OCI-LY7 (cell line): Measurements from ENCODE around the gene PTDSS2. TPM values are rescaled to one million over a fixed set of nuclear protein-coding genes. Genes with fewer than 3 reads are reported as not detected.

ENCODE experiments used
- BruUV-seq: library from RNA; stranded (reverse); fragments of 400-500 nt; replicated peaks from 2 replicates; lab custom pipeline; 2021; lab: Mats Ljungman, UMichigan
- CTCF ChIA-PET: fragments of 300-600 bp; sonication (Branson Sonifier 250); formaldehyde crosslinking; loops from one replicate; lab custom pipeline; 2022; ENCODE audit warnings: antibody characterized with exemption; ENCODE audit not compliant: unreplicated experiment; lab: Charles Lee
- POLR2A ChIA-PET: fragments of 300-600 bp; sonication (Branson Sonifier 250); formaldehyde crosslinking; loops from one replicate; lab custom pipeline; 2022; ENCODE audit warnings: antibody characterized with exemption; lab: Charles Lee
- DNase-seq: peaks from one replicate; pipeline ENCODE4 v3.0.0-alpha.2; 2015; ENCODE audit warnings: low spot score
- H2AFZ ChIP-seq: fragments of 200-600 bp; sonication (generic), shearing (Covaris generic); 2 replicates; pipeline ENCODE4 v1.6.1; 2014; ENCODE audit warnings: mild to moderate bottlenecking, antibody characterized with exemption, low read length, moderate library complexity
- H3K27ac ChIP-seq: fragments of 200-600 bp; sonication (generic); 2 replicates; pipeline ENCODE4 v1.5.1; 2014; ENCODE audit warnings: mixed run types, low read depth, mild to moderate bottlenecking, moderate library complexity, low read length, inconsistent platforms; ENCODE audit not compliant: poor library complexity, severe bottlenecking
- H3K36me3 ChIP-seq: fragments of 200-600 bp; sonication (generic); 2 replicates; pipeline ENCODE4 v1.6.1; 2014; ENCODE audit warnings: mild to moderate bottlenecking, antibody characterized with exemption, low read length, moderate library complexity, mixed read lengths; ENCODE audit not compliant: insufficient read depth
- H3K4me1 ChIP-seq: fragments of 200-600 bp; sonication (generic); 2 replicates; pipeline ENCODE4 v1.5.1; 2014; ENCODE audit warnings: mild to moderate bottlenecking, low read length; ENCODE audit not compliant: insufficient read depth, poor library complexity, severe bottlenecking
- H3K4me2 ChIP-seq: fragments of 200-600 bp; sonication (generic); 2 replicates; pipeline ENCODE4 v1.6.1; 2014; ENCODE audit warnings: mild to moderate bottlenecking, low read length
- H3K4me3 ChIP-seq: fragments of 200-600 bp; sonication (generic); 2 replicates; pipeline ENCODE4 v1.5.1; 2014; ENCODE audit warnings: mild to moderate bottlenecking, low read depth, low read length; ENCODE audit not compliant: poor library complexity, severe bottlenecking
- H3K79me2 ChIP-seq: fragments of 200-600 bp; sonication (generic); 2 replicates; pipeline ENCODE4 v1.6.1; 2016; ENCODE audit warnings: low read depth, mild to moderate bottlenecking, low read length, moderate library complexity, mixed read lengths; ENCODE audit not compliant: insufficient read depth
- H3K9me2 ChIP-seq: fragments of 200-600 bp; sonication (generic); 2 replicates; pipeline ENCODE4 v1.6.1; 2016; ENCODE audit warnings: mild to moderate bottlenecking, low read length, mixed read lengths; ENCODE audit not compliant: insufficient read depth
- H3K9me3 ChIP-seq: fragments of 200-600 bp; sonication (generic); 2 replicates; pipeline ENCODE4 v1.6.1; 2014; ENCODE audit warnings: mild to moderate bottlenecking, mixed run types, low read length, mixed read lengths
- H4K20me1 ChIP-seq: fragments of 200-600 bp; sonication (generic); 2 replicates; pipeline ENCODE4 v1.6.1; 2014; ENCODE audit warnings: mild to moderate bottlenecking, antibody characterized with exemption, low read length, moderate library complexity, mixed read lengths; ENCODE audit not compliant: insufficient read depth
- EZH2phosphoT487 ChIP-seq: fragments of 200-600 bp; sonication (generic); IDR thresholded peaks from 2 replicates; pipeline ENCODE4 v1.6.1; 2018; ENCODE audit warnings: low read depth, borderline replicate concordance, mild to moderate bottlenecking, mixed run types, antibody characterized with exemption, low read length, moderate library complexity, mixed read lengths
- intact Hi-C: fragments of 100-400 bp; cut with micrococcal nuclease; formaldehyde crosslinking; loops from one replicate; pipeline ENCODE4 v1.10.0; 2022; ENCODE audit not compliant: unreplicated experiment
- total RNA-seq, 2 experiments: library from RNA; depleted of rRNA in 1 of 2; stranded (reverse); fragments of >200 nt in 1 of 2; shearing (Covaris generic) in 1 of 2; gene quantifications; 2 replicates each; pipeline ENCODE4 v1.2.3, GENCODE V29; 2014 to 2022
- TF ChIP-seq, protein P1 (sequence below): fragments of 200-600 bp; sonication (generic); conservative IDR thresholded peaks from 2 replicates; pipeline ENCODE4 v1.5.1; 2014; ENCODE audit warnings: mild to moderate bottlenecking, antibody characterized with exemption, low read length, moderate library complexity, mixed read lengths

PTDSS2 gene
- total RNA-seq, 2 experiments from 2014 or later: 27.8 to 32.7 TPM

GRCh38 chr11:472816-473215 is 22.7 kb downstream of the PTDSS2 start:
- Histone ChIP-seq H2AFZ (no peak overlapping the region), H3K9me2 (no peaks in the 10 kb centered on the region), H3K36me3 (no peaks in the 10 kb centered on the region), H3K4me3 (no peak overlapping the region), H3K9me3 (no peaks in the 10 kb centered on the region), H3K27ac (no peak overlapping the region), H3K4me1 (no peaks in the 10 kb centered on the region), H3K79me2 (no peaks in the 10 kb centered on the region), H4K20me1 (no peaks in the 10 kb centered on the region), H3K4me2 (no peak overlapping the region)
- no TSS peak for BruUV-seq
- POLR2A ChIA-PET: interaction anchor here (0.6 kb wide), 1 partner anchor 445 kb away, joined by 3 read pairs; no protein-coding TSS in a partner anchor
- intact Hi-C loops: no loop called here
- no peak for DNase-seq
- TF ChIP-seq, protein P1, sequence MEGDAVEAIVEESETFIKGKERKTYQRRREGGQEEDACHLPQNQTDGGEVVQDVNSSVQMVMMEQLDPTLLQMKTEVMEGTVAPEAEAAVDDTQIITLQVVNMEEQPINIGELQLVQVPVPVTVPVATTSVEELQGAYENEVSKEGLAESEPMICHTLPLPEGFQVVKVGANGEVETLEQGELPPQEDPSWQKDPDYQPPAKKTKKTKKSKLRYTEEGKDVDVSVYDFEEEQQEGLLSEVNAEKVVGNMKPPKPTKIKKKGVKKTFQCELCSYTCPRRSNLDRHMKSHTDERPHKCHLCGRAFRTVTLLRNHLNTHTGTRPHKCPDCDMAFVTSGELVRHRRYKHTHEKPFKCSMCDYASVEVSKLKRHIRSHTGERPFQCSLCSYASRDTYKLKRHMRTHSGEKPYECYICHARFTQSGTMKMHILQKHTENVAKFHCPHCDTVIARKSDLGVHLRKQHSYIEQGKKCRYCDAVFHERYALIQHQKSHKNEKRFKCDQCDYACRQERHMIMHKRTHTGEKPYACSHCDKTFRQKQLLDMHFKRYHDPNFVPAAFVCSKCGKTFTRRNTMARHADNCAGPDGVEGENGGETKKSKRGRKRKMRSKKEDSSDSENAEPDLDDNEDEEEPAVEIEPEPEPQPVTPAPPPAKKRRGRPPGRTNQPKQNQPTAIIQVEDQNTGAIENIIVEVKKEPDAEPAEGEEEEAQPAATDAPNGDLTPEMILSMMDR: no peak
- TF ChIP-seq EZH2phosphoT487: no peak
- CTCF ChIA-PET: no interaction called here

GRCh38 chr11:473415-473814 is 23.3 kb downstream of the PTDSS2 start:
- no TSS peak for BruUV-seq
- H3K27ac ChIP-seq: no peak overlapping the region
- no peak for DNase-seq
- no peak overlapping the region for H2AFZ ChIP-seq
- H3K4me3 ChIP-seq: no peak overlapping the region
- no peak for TF ChIP-seq EZH2phosphoT487
- TF ChIP-seq, protein P1: no peak
- CTCF ChIA-PET: no interaction called here
- H4K20me1 ChIP-seq: no peaks in the 10 kb centered on the region
- POLR2A ChIA-PET: interaction anchor here (0.6 kb wide), 1 partner anchor 445 kb away, joined by 3 read pairs; no protein-coding TSS in a partner anchor
- H3K9me3 ChIP-seq: no peaks in the 10 kb centered on the region
- H3K4me1 ChIP-seq: no peaks in the 10 kb centered on the region
- no peaks in the 10 kb centered on the region for H3K9me2 ChIP-seq
- H3K4me2 ChIP-seq: no peak overlapping the region
- H3K79me2 ChIP-seq: no peaks in the 10 kb centered on the region
- intact Hi-C loops: no loop called here
- no peaks in the 10 kb centered on the region for H3K36me3 ChIP-seq

- ChIA-PET POLR2A (no interaction called here), CTCF (no interaction called here)
- H3K4me3 ChIP-seq: no peak overlapping the region
Observed at GRCh38 chr11:473962-474785, 24.1 kb downstream of the PTDSS2 start.

More at GRCh38 chr11:473962-474785, 24.1 kb downstream of the PTDSS2 start:
- no peak for TF ChIP-seq EZH2phosphoT487
- TF ChIP-seq, protein P1: no peak
- no peaks in the 10 kb centered on the region for H3K36me3 ChIP-seq
- no peak overlapping the region for H2AFZ ChIP-seq
- intact Hi-C loops: no loop called here
- H3K27ac ChIP-seq: no peak overlapping the region
- H3K79me2 ChIP-seq: no peaks in the 10 kb centered on the region
- H3K4me2 ChIP-seq: no peak overlapping the region
- H4K20me1 ChIP-seq: no peaks in the 10 kb centered on the region
- DNase-seq: no peak
- no TSS peak for BruUV-seq
- no peaks in the 10 kb centered on the region for H3K9me2 ChIP-seq
- no peaks in the 10 kb centered on the region for H3K9me3 ChIP-seq
- no peaks in the 10 kb centered on the region for H3K4me1 ChIP-seq
